Mucosa of gallbladder (tissue), 1 donor: ENCODE measurements around the gene TMEM225B. TPM values are rescaled to one million over a fixed set of nuclear protein-coding genes. Genes with fewer than 3 reads are reported as not detected.
"Not testable (repeated sequence)": the region's sequence is repeated elsewhere in the genome, so short reads cannot be mapped to it uniquely, and the experiment has no call there.

Source experiments
- DNase-seq: peaks from one replicate; pipeline ENCODE4 v3.0.0-alpha.2; 2020; ENCODE audit warnings: low spot score
- total RNA-seq: library from RNA; stranded (reverse); gene quantifications from one replicate; pipeline ENCODE4 v1.2.1, GENCODE V29; 2021
- donor health status: DM: no; HTN: no; CAD: no.

TMEM225B gene
- total RNA-seq = 0.35 TPM

GRCh38 chr7:99597762-99598501 is at the start of gene TMEM225B:
TSS of gene TMEM225B (plus strand) at chr7:99598267. CDS start at chr7:99604389, 6,122 bp downstream.
- DNase-seq = no peak

- not testable (repeated sequence) for DNase-seq
Observed at GRCh38 chr7:99549545-99549944, 48.5 kb upstream of the TMEM225B start.

- no peak for DNase-seq
Observed at GRCh38 chr7:99551334-99551733, 46.7 kb upstream of the TMEM225B start.

- DNase-seq = peak; percentile 90
Observed at GRCh38 chr7:99551767-99552463, 46.2 kb upstream of the TMEM225B start, which contains the start of gene FAM200A. TSS of gene FAM200A (minus strand) at chr7:99552114. CDS start at chr7:99548407, 3,707 bp downstream.

- DNase-seq = no peak
Observed at GRCh38 chr7:99553039-99553438, 45.0 kb upstream of the TMEM225B start.

GRCh38 chr7:99554939-99555338 is 43.1 kb upstream of the TMEM225B start:
- DNase-seq = no peak

- DNase-seq = no peak
Observed at GRCh38 chr7:99557196-99557607, 40.9 kb upstream of the TMEM225B start.

GRCh38 chr7:99557940-99558305 is 40.1 kb upstream of the TMEM225B start:
- DNase-seq = no peak

- peak; percentile 88 for DNase-seq
Observed at GRCh38 chr7:99558306-99559174, 39.5 kb upstream of the TMEM225B start, which contains the start of gene ZNF655. TSS of gene ZNF655 (plus strand) at chr7:99558642. CDS start at chr7:99560560, 1,918 bp downstream.

GRCh38 chr7:99559175-99559915 is 38.7 kb upstream of the TMEM225B start:
- DNase-seq = no peak

- DNase-seq = no peak
Observed at GRCh38 chr7:99560834-99561736, 37.0 kb upstream of the TMEM225B start.

GRCh38 chr7:99561737-99562051 is 36.4 kb upstream of the TMEM225B start:
- DNase-seq = no peak

GRCh38 chr7:99562114-99562784 is 35.8 kb upstream of the TMEM225B start:
- DNase-seq = no peak

- DNase-seq = no peak
Observed at GRCh38 chr7:99562832-99563231, 35.2 kb upstream of the TMEM225B start.

- DNase-seq = no peak
Observed at GRCh38 chr7:99563650-99564049, 34.4 kb upstream of the TMEM225B start.

- not testable (repeated sequence) for DNase-seq
Observed at GRCh38 chr7:99568770-99569169, 29.3 kb upstream of the TMEM225B start.

- DNase-seq = no peak
Observed at GRCh38 chr7:99571768-99572167, 26.3 kb upstream of the TMEM225B start.

- DNase-seq = no peak
Observed at GRCh38 chr7:99573257-99573656, 24.8 kb upstream of the TMEM225B start.

- no peak for DNase-seq
Observed at GRCh38 chr7:99576251-99576650, 21.8 kb upstream of the TMEM225B start.
